Kidney (tissue), 14 donors: Measurements from ENCODE around the gene PIGQ. TPM values are rescaled to one million over a fixed set of nuclear protein-coding genes. Genes with fewer than 3 reads are reported as not detected.

Source experiments
- DNase-seq, 5 donors: peaks; one replicate each; pipeline ENCODE4 v3.0.0-alpha.2; 2013 to 2020
- FAIRE-seq: peaks from 2 replicates; lab custom pipeline; 2012; peaks lifted over from hg19 to GRCh38; lab: Jason Lieb, UNC
- H3K27ac ChIP-seq, 2 donors: one replicate each; pipeline ENCODE4 v1.7.0; 2013; ENCODE audit warnings: low read depth in 2 of 2, low read length in 2 of 2, inconsistent platforms in 1 of 2
- H3K27me3 ChIP-seq: one replicate; pipeline ENCODE4 v1.7.1; 2013; ENCODE audit warnings: low read length, inconsistent platforms; ENCODE audit not compliant: control insufficient read depth, insufficient read depth
- H3K36me3 ChIP-seq, 3 donors: one replicate each; pipeline versions ENCODE4 v1.7.0 to v1.7.1; 2013; ENCODE audit warnings: low read length in 3 of 3, control low read depth in 1 of 3, inconsistent platforms in 1 of 3; ENCODE audit not compliant: insufficient read depth in 3 of 3, control insufficient read depth in 2 of 3
- H3K4me1 ChIP-seq, 3 donors: one replicate each; pipeline versions ENCODE4 v1.7.0 to v1.7.1; 2013; ENCODE audit warnings: low read length in 3 of 3, inconsistent platforms in 1 of 3, low read depth in 1 of 3; ENCODE audit not compliant: control insufficient read depth in 2 of 3, insufficient read depth in 2 of 3
- H3K4me3 ChIP-seq, 3 donors: one replicate each; pipeline versions ENCODE4 v1.7.0 to v1.8.1; 2013; ENCODE audit warnings: low read length in 3 of 3, control low read depth in 1 of 3, inconsistent platforms in 1 of 3
- H3K9ac ChIP-seq, 3 donors: one replicate each; pipeline versions ENCODE4 v1.7.0 to v1.7.1; 2013; ENCODE audit warnings: low read length in 3 of 3, control low read depth in 1 of 3, inconsistent platforms in 1 of 3
- H3K9me3 ChIP-seq, 3 donors: one replicate each; pipeline versions ENCODE4 v1.7.0 to v1.7.1; 2013; ENCODE audit warnings: low read length in 3 of 3, control low read depth in 1 of 3, inconsistent platforms in 1 of 3; ENCODE audit not compliant: control insufficient read depth in 2 of 3, insufficient read depth in 1 of 3
- intact Hi-C: fragments of 100-400 bp; cut with DNase I; formaldehyde crosslinking; loops from one replicate; pipeline ENCODE4 v1.11.1; 2022
- polyA plus RNA-seq: library from polyadenylated mRNA; stranded (reverse); fragments of 350-450 nt; fragmentation: Illumina TruSeq; extraction: RNeasy Lipid Tissue Mini Kit (QIAGEN cat#74804); gene quantifications from one replicate; pipeline ENCODE4 v1.2.3, GENCODE V29; 2014; ENCODE audit warnings: low read depth, low replicate concordance; ENCODE audit not compliant: insufficient read depth
- total RNA-seq: library from RNA; stranded (reverse); fragmentation: NEBNext Ultra II Directional; extraction: Animal tissue kit (Norgen Biotek cat#: 25700); gene quantifications from one replicate; pipeline ENCODE4 v1.2.1, GENCODE V29; 2021
- TF ChIP-seq, protein P1 (sequence below): IDR thresholded peaks from 3 replicates; pipeline ENCODE4 v1.5.1; 2012; ENCODE audit warnings: mild to moderate bottlenecking, moderate library complexity, borderline replicate concordance; ENCODE audit not compliant: insufficient read depth; ENCODE audit errors: extremely low read depth
- donor health status: control.
- donor health status: control.
- donor health status: control.
- donor health status: control.
- donor health status: control.
- donor health status: DM: yes; HTN: yes; CAD: no.
- donor health status: Normal renal cell carcinoma (clear cell type).

PIGQ gene
- total and polyA plus RNA-seq, 2 donors from 2014 or later = 92.9 to 118 TPM

DNA sequence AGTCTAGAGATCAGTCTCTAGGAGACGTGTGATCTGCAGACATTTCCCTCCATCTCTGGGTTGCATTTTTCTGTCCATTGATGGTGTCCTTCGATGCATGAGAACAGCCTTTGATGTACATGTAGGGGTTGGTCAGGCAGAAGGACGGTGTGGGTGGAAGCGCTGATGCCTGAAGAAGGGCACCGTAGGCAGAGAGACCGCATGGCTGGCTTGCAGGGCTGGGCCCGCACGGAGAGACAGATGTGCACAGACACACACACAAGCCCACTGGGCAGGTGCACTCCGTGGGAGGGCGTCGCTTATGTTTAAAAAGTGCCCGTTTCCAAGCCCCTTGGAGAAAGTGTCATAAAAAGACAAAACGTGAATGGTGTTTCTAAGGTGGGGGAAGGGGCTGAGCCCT, 45.4 kb downstream of the PIGQ start:
- FAIRE-seq = no peak
- TF ChIP-seq, protein P1, sequence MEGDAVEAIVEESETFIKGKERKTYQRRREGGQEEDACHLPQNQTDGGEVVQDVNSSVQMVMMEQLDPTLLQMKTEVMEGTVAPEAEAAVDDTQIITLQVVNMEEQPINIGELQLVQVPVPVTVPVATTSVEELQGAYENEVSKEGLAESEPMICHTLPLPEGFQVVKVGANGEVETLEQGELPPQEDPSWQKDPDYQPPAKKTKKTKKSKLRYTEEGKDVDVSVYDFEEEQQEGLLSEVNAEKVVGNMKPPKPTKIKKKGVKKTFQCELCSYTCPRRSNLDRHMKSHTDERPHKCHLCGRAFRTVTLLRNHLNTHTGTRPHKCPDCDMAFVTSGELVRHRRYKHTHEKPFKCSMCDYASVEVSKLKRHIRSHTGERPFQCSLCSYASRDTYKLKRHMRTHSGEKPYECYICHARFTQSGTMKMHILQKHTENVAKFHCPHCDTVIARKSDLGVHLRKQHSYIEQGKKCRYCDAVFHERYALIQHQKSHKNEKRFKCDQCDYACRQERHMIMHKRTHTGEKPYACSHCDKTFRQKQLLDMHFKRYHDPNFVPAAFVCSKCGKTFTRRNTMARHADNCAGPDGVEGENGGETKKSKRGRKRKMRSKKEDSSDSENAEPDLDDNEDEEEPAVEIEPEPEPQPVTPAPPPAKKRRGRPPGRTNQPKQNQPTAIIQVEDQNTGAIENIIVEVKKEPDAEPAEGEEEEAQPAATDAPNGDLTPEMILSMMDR = no peak
- intact Hi-C loops = no loop called here
- Histone ChIP-seq H3K9me3 (no peaks in the 10 kb centered on the region), H3K4me1 (peaks cover 0 to 3% (median 0%) of the 10 kb centered on the region in 3 donors), H3K4me3 (no peak overlapping the region), H3K36me3 (peaks cover 0 to 5% (median 4%) of the 10 kb centered on the region in 3 donors), H3K27ac (no peak overlapping the region), H3K27me3 (no peaks in the 10 kb centered on the region), H3K9ac (no peak overlapping the region)
- peak in 2 of 5 donors; percentile 41 to 46 for DNase-seq

DNA sequence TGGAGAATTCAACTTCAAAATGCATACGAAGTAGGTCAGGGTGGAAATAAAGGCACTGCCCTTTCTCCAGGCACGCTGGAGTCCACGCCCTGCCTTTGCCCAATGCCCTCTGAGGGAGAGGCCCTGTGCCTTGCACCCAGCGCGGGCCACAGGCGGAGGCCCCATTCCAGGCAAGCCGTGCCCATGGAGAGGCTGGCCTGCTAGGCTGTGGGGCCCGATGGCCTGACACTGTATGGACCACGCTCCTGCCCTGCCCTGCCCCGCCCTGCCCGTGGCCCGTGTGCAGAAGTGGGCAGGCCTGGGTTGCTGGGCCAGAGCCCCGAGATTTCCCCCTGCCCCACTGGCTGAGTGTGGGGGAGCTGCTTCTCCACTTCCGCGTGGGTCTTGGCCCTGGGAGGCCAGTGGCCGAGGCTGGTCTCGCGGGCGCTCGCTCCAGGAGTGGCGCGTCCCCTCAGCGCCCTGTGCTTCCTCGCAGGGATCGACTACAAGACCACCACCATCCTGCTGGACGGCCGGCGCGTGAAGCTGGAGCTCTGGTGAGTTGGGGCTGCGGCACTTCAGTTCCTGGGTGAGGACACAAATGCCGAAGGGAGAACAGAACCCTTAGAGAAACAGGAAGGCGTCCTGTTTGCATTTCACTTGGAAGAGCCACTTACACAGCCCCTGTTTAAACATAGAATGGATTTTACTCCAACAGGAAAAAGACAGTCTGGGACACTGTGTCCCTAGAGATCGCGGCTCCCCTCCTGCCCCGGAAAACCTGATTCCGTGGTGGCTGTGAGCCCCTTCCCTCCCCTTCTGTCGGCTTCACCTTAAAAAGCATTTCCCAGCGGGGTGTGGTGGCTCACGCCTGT, 47.2 kb downstream of the PIGQ start:
- peaks cover 0 to 5% (median 4%) of the 10 kb centered on the region in 3 donors for H3K36me3 ChIP-seq
- DNase-seq = peak in 1 of 5 donors; percentile 26
- no peaks in the 10 kb centered on the region for H3K9me3 ChIP-seq
- H3K27me3 ChIP-seq = no peaks in the 10 kb centered on the region
- no peak overlapping the region for H3K4me3 ChIP-seq
- TF ChIP-seq, protein P1 = no peak
- intact Hi-C loops = no loop called here
- no peak overlapping the region for H3K9ac ChIP-seq
- H3K4me1 ChIP-seq = no peaks in the 10 kb centered on the region
- FAIRE-seq = no peak
- H3K27ac ChIP-seq = no peak overlapping the region

DNA sequence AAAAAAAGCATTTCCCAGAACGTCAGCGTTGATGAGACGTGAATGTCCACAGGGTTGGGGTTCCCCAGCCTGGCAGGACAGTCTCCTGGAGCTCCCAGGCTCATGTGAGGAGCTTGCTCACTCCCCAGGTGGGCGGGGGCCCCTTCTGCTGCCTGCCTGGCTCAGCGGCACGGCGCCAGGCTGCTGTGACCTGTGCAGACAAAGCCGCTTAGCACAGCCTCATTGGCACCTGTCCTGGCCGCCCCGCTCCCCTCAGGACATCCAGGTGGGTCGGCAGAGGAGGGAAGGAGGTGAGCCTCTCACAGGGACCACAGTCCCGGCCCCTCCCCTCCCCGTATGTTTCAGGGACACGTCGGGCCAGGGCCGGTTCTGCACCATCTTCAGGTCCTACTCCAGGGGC, 48.1 kb downstream of the PIGQ start:
- no peaks in the 10 kb centered on the region for H3K27me3 ChIP-seq
- H3K27ac ChIP-seq = no peak overlapping the region
- intact Hi-C loops = no loop called here
- H3K36me3 ChIP-seq = peaks cover 0 to 5% (median 4%) of the 10 kb centered on the region in 3 donors
- no peaks in the 10 kb centered on the region for H3K4me1 ChIP-seq
- H3K9me3 ChIP-seq = no peaks in the 10 kb centered on the region
- TF ChIP-seq, protein P1 = no peak
- no peak for DNase-seq
- FAIRE-seq = no peak
- H3K4me3 ChIP-seq = no peak overlapping the region
- H3K9ac ChIP-seq = no peak overlapping the region
